Measurements from ENCODE around the gene SOST. TPM values are rescaled to one million over a fixed set of nuclear protein-coding genes. Genes with fewer than 3 reads are reported as not detected.

Gene SOST
- total and polyA plus RNA-seq, 7 donors = not detected

GRCh38 chr17:43750153-43750552, 8.4 kb downstream of the SOST start:
- DNase-seq = no peak
- no peak for ATAC-seq
- 65 to 78% (median 69%) methylated on average over 5 of the region's 5 CpGs for WGBS, 3 donors
- TF ChIP-seq CTCF (IDR thresholded peaks at IDR 0.05) = no peak
- peaks cover 4% of the 10 kb centered on the region for H3K4me1 ChIP-seq
- no peaks in the 10 kb centered on the region for H3K36me3 ChIP-seq (ENCODE audit: insufficient read depth in 1 of 2, low read depth in 1 of 2)
- H3K27ac ChIP-seq = no peak overlapping the region
- H3K27me3 ChIP-seq (ENCODE audit: insufficient read depth in 3 of 3, low read length in 2 of 3) = peaks cover 0 to 25% (median 7%) of the 10 kb centered on the region in 3 donors
- no peak overlapping the region for H3K4me3 ChIP-seq
- H3K9me3 ChIP-seq = no peaks in the 10 kb centered on the region
- intact Hi-C loops (cut with DNase I) = no loop called here

- H3K27ac ChIP-seq = no peak overlapping the region
- WGBS, 3 donors = 12 to 25% (median 18%) methylated on average over 6 of the region's 6 CpGs
- no peak for TF ChIP-seq CTCF (IDR thresholded peaks at IDR 0.05)
- no peak for DNase-seq
- H3K4me3 ChIP-seq = no peak overlapping the region
- ATAC-seq = no peak
- intact Hi-C loops (cut with DNase I) = no loop called here
- no peaks in the 10 kb centered on the region for H3K9me3 ChIP-seq
- no peaks in the 10 kb centered on the region for H3K36me3 ChIP-seq (ENCODE audit: insufficient read depth in 1 of 2, low read depth in 1 of 2)
- H3K27me3 ChIP-seq (ENCODE audit: insufficient read depth in 3 of 3, low read length in 2 of 3) = peaks cover 0 to 39% (median 3%) of the 10 kb centered on the region in 3 donors
- no peaks in the 10 kb centered on the region for H3K4me1 ChIP-seq
These were observed 13.1 kb downstream of the SOST start for GRCh38 chr17:43745541-43745940.

GRCh38 chr17:43741636-43742035, 17.0 kb downstream of the SOST start:
- Histone ChIP-seq H3K36me3 (ENCODE audit: insufficient read depth in 1 of 2, low read depth in 1 of 2) (no peaks in the 10 kb centered on the region), H3K4me1 (no peaks in the 10 kb centered on the region), H3K9me3 (no peaks in the 10 kb centered on the region), H3K27me3 (ENCODE audit: insufficient read depth in 3 of 3, low read length in 2 of 3) (peaks cover 0 to 28% (median 2%) of the 10 kb centered on the region in 3 donors), H3K4me3 (no peak overlapping the region), H3K27ac (no peak overlapping the region)
- WGBS, 3 donors = 63 to 66% (median 66%) methylated on average over 5 of the region's 5 CpGs
- ATAC-seq (no peak), DNase-seq (no peak)
- TF ChIP-seq CTCF (IDR thresholded peaks at IDR 0.05) = no peak
- intact Hi-C loops (cut with DNase I) = no loop called here

- 59 to 79% (median 75%) methylated on average over 4 of the region's 4 CpGs for WGBS, 3 donors
These were observed 18.1 kb downstream of the SOST start for GRCh38 chr17:43740541-43740940.

More at GRCh38 chr17:43740541-43740940, 18.1 kb downstream of the SOST start:
- ATAC-seq = no peak
- H3K4me1 ChIP-seq = no peaks in the 10 kb centered on the region
- no peak overlapping the region for H3K27ac ChIP-seq
- peaks cover 0 to 21% (median 2%) of the 10 kb centered on the region in 3 donors for H3K27me3 ChIP-seq (ENCODE audit: insufficient read depth in 3 of 3, low read length in 2 of 3)
- no peaks in the 10 kb centered on the region for H3K9me3 ChIP-seq
- intact Hi-C loops (cut with DNase I) = no loop called here
- no peak for DNase-seq
- H3K36me3 ChIP-seq (ENCODE audit: insufficient read depth in 1 of 2, low read depth in 1 of 2) = no peaks in the 10 kb centered on the region
- H3K4me3 ChIP-seq = no peak overlapping the region
- no peak for TF ChIP-seq CTCF (IDR thresholded peaks at IDR 0.05)

Measured in psoas muscle (tissue), 8 donors.